Neural progenitor cell (in vitro differentiated cells): Measurements from ENCODE around the gene RRAS2. TPM values are rescaled to one million over a fixed set of nuclear protein-coding genes. Genes with fewer than 3 reads are reported as not detected.

Experiments used
- DNase-seq: peaks from one replicate; pipeline ENCODE4 v3.0.0-alpha.2; 2016; ENCODE audit warnings: low spot score
- H2AFZ ChIP-seq: fragments of 200-600 bp; sonication (generic); replicated peaks from 2 replicates; pipeline ENCODE4 v1.6.1; 2016; ENCODE audit warnings: antibody characterized with exemption
- H3F3A ChIP-seq: fragments of 200-600 bp; sonication (generic); 2 replicates; pipeline ENCODE4 v1.6.1; 2016; ENCODE audit warnings: antibody characterized with exemption, low read depth
- H3K27ac ChIP-seq: fragments of 200-600 bp; sonication (generic); 2 replicates; pipeline ENCODE4 v1.5.1; 2016; ENCODE audit warnings: mild to moderate bottlenecking
- H3K27me3 ChIP-seq: fragments of 200-600 bp; sonication (generic); 2 replicates; pipeline ENCODE4 v1.6.1; 2016; ENCODE audit warnings: mild to moderate bottlenecking, moderate library complexity
- H3K36me3 ChIP-seq: fragments of 200-600 bp; sonication (generic); 2 replicates; pipeline ENCODE4 v1.5.1; 2016
- H3K4me1 ChIP-seq: fragments of 200-600 bp; sonication (generic); 2 replicates; pipeline ENCODE4 v1.6.1; 2016; ENCODE audit warnings: mixed run types
- H3K4me2 ChIP-seq: fragments of 200-600 bp; sonication (generic); 2 replicates; pipeline ENCODE4 v1.6.1; 2016
- H3K4me3 ChIP-seq: fragments of 200-600 bp; sonication (generic); 2 replicates; pipeline ENCODE4 v1.5.1; 2016
- H3K79me2 ChIP-seq: fragments of 200-600 bp; sonication (generic); 2 replicates; pipeline ENCODE4 v1.6.1; 2016; ENCODE audit warnings: low read depth
- H3K9ac ChIP-seq: fragments of 200-600 bp; sonication (generic); 2 replicates; pipeline ENCODE4 v1.6.1; 2016
- H3K9me3 ChIP-seq: fragments of 200-600 bp; sonication (generic); 2 replicates; pipeline ENCODE4 v1.5.1; 2016; ENCODE audit warnings: low read depth
- H4K20me1 ChIP-seq: fragments of 200-600 bp; sonication (generic); 2 replicates; pipeline ENCODE4 v1.6.1; 2016; ENCODE audit warnings: low read depth
- H3K27ac Mint-ChIP-seq: 3 replicates; pipeline ENCODE4 v1.8.0; 2021; ENCODE audit warnings: mixed read lengths
- H3K27me3 Mint-ChIP-seq: 2 replicates; pipeline ENCODE4 v1.8.0; 2022; ENCODE audit warnings: low read depth, mild to moderate bottlenecking, inconsistent platforms, moderate library complexity, mixed read lengths; ENCODE audit not compliant: insufficient read depth
- H3K36me3 Mint-ChIP-seq: 3 replicates; pipeline ENCODE4 v1.8.0; 2021; ENCODE audit warnings: mixed read lengths
- H3K4me1 Mint-ChIP-seq: 3 replicates; pipeline ENCODE4 v1.8.0; 2021; ENCODE audit warnings: mixed read lengths
- H3K4me3 Mint-ChIP-seq: 3 replicates; pipeline ENCODE4 v1.8.0; 2021; ENCODE audit warnings: mild to moderate bottlenecking, moderate library complexity, mixed read lengths
- H3K9me3 Mint-ChIP-seq: 3 replicates; pipeline ENCODE4 v1.8.0; 2020; ENCODE audit warnings: mixed read lengths
- EZH2 ChIP-seq: fragments of 200-600 bp; sonication (generic); IDR thresholded peaks from 2 replicates; pipeline ENCODE4 v1.6.1; 2017; ENCODE audit warnings: antibody characterized with exemption, mild to moderate bottlenecking, moderate library complexity
- EZH2phosphoT487 ChIP-seq: fragments of 200-600 bp; sonication (generic); IDR thresholded peaks from 2 replicates; pipeline ENCODE4 v1.6.1; 2017; ENCODE audit warnings: antibody characterized with exemption
- total RNA-seq: library from RNA; depleted of rRNA; stranded (reverse); fragments of >200 nt; gene quantifications from 2 replicates; pipeline ENCODE4 v1.2.3, GENCODE V29; 2015; ENCODE audit warnings: low replicate concordance
- TF ChIP-seq, protein P1 (sequence below): fragments of 200-600 bp; sonication (generic); IDR thresholded peaks from 2 replicates; pipeline ENCODE4 v1.5.1; 2017; ENCODE audit warnings: antibody characterized with exemption, mild to moderate bottlenecking

The RRAS2 gene
- total RNA-seq, 1 donor from 2014 or later: 129 TPM

DNA sequence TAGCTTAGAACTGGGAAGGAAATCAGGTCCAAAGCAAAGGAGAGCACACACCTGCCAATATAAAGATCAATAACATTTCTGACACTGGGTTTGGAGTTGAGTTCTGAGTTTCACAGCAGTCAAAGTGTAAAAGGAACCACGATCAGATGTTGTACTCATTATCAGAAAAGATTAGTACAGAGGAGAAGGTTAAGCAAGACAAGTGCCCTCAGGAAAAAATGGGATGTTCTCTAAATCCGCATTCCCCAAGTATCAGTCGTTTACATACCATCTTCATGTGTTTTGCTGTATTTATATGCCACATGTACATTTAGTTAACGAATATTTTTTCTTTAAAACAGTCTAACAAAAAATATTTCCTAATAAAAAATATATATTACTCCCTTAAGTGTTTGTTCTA is 23.0 kb upstream of the RRAS2 start:
- peaks cover 34% of the 10 kb centered on the region for H3K27me3 Mint-ChIP-seq
- TF ChIP-seq, protein P1, sequence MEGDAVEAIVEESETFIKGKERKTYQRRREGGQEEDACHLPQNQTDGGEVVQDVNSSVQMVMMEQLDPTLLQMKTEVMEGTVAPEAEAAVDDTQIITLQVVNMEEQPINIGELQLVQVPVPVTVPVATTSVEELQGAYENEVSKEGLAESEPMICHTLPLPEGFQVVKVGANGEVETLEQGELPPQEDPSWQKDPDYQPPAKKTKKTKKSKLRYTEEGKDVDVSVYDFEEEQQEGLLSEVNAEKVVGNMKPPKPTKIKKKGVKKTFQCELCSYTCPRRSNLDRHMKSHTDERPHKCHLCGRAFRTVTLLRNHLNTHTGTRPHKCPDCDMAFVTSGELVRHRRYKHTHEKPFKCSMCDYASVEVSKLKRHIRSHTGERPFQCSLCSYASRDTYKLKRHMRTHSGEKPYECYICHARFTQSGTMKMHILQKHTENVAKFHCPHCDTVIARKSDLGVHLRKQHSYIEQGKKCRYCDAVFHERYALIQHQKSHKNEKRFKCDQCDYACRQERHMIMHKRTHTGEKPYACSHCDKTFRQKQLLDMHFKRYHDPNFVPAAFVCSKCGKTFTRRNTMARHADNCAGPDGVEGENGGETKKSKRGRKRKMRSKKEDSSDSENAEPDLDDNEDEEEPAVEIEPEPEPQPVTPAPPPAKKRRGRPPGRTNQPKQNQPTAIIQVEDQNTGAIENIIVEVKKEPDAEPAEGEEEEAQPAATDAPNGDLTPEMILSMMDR: no peak
- TF ChIP-seq EZH2phosphoT487: peak; percentile 15
- H3K4me3 ChIP-seq: no peak overlapping the region

DNA sequence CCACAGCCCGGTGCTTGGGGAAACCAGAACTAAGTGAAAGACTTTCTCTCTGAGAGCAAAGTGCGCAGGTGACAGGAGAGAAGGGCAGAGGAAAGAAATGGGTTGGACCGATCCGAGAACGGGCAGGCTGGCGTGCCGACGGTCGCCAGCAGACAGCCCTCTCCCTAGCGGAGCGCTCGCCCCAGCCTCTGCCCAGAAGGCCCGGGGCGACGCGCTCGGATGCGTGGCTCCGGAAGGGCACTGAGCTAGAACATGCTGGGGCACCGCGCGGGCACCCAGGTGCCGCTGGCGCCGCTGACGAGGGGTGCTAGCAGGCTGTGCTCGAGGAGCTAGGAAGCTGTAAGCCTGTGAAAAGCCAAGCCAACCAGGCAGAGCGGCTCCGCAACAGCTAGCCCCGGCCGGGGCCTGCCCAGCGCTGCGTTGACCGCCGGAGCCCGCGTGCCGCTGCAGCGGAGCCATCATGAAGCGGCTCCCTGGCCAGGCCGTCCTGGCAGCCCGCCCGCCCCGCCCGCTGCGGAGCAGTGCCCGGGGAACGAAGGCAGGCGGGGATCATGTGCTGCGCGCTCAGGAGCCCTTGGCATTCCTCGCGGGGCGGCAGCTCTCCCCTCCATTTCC is 22.1 kb upstream of the RRAS2 start:
- Histone ChIP-seq H3K27ac (no peak overlapping the region), H3K9me3 (no peaks in the 10 kb centered on the region), H3K36me3 (no peaks in the 10 kb centered on the region), H3K4me1 (peaks cover 7% of the 10 kb centered on the region), H3F3A (no peaks in the 10 kb centered on the region), H3K9ac (no peak overlapping the region), H4K20me1 (no peaks in the 10 kb centered on the region), H3K4me3 (peak overlapping the region; percentile 64), H3K79me2 (no peaks in the 10 kb centered on the region), H3K27me3 (peaks cover 45% of the 10 kb centered on the region), H2AFZ (peak overlapping the region; percentile 92), H3K4me2 (peak overlapping the region; percentile 96)
- Mint-ChIP-seq H3K4me3 (peak overlapping the region; percentile 82), H3K4me1 (peaks cover 13% of the 10 kb centered on the region), H3K9me3 (no peaks in the 10 kb centered on the region), H3K27ac (no peak overlapping the region), H3K36me3 (no peaks in the 10 kb centered on the region), H3K27me3 (peaks cover 31% of the 10 kb centered on the region)
- DNase-seq: peak; percentile 79
- TF ChIP-seq EZH2 (peak; percentile 68), EZH2phosphoT487 (peak; percentile 44)
- TF ChIP-seq, protein P1: no peak

More for the DNA sequence above, 23.0 kb upstream of the RRAS2 start:
- no peaks in the 10 kb centered on the region for H4K20me1 ChIP-seq
- Mint-ChIP-seq H3K4me3 (peak overlapping the region; percentile 82), H3K4me1 (peaks cover 22% of the 10 kb centered on the region), H3K27ac (no peak overlapping the region), H3K36me3 (no peaks in the 10 kb centered on the region), H3K9me3 (no peaks in the 10 kb centered on the region)
- no peak for DNase-seq
- no peak overlapping the region for H3K27ac ChIP-seq
- no peak overlapping the region for H3K9ac ChIP-seq
- no peaks in the 10 kb centered on the region for H3K36me3 ChIP-seq
- peaks cover 17% of the 10 kb centered on the region for H3K4me1 ChIP-seq
- H3K27me3 ChIP-seq: peaks cover 45% of the 10 kb centered on the region
- peaks cover 5% of the 10 kb centered on the region for H3F3A ChIP-seq
- H3K9me3 ChIP-seq: no peaks in the 10 kb centered on the region
- no peaks in the 10 kb centered on the region for H3K79me2 ChIP-seq
- H2AFZ ChIP-seq: no peak overlapping the region
- no peak overlapping the region for H3K4me2 ChIP-seq

DNA sequence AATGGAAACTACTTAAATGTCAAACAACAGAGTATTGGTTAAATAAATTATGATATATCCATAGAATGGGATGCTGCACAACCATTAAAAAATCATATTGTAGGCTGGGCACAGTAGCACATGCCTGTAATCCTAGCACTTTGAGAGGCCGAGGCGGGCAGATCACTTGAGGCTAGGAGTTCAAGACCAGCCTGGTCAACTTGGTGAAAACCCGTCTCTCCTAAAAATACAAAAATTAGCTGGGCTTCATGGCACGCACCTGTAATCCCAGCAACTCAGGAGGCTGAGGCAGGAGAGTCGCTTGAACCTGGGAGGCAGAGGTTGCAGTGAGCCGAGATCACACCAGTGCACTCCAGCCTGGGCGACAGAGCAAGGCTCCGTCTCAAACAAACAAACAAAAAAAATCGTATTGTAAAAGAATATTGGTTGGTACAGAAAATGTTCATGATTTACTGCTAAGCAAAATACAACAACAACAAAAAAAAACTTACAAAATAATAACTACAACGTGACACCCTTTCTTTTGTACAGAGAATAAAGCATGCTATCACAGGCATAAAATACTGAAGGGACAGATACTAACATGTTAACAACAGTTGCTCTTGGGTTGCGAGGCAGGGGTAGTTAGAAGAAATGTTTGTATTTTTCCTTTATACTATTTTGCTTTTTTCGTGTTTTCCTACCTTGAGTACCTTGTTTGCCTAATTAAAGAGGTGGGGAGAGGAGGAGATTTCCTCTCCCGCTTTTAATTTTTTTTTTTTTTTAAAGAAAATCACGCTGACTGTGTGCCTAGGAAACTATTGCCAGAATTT is 21.3 kb upstream of the RRAS2 start:
- Mint-ChIP-seq H3K27me3 (peaks cover 28% of the 10 kb centered on the region), H3K9me3 (no peaks in the 10 kb centered on the region), H3K36me3 (no peaks in the 10 kb centered on the region), H3K4me3 (peak overlapping the region; percentile 81), H3K4me1 (peaks cover 7% of the 10 kb centered on the region), H3K27ac (no peak overlapping the region)
- H3K79me2 ChIP-seq: no peaks in the 10 kb centered on the region
- no peaks in the 10 kb centered on the region for H3K36me3 ChIP-seq
- DNase-seq: no peak
- H3K27me3 ChIP-seq: peaks cover 45% of the 10 kb centered on the region
- no peaks in the 10 kb centered on the region for H4K20me1 ChIP-seq
- no peaks in the 10 kb centered on the region for H3F3A ChIP-seq
- H3K9ac ChIP-seq: no peak overlapping the region
- TF ChIP-seq, protein P1: no peak
- no peak for TF ChIP-seq EZH2
- no peaks in the 10 kb centered on the region for H3K9me3 ChIP-seq
- peak overlapping the region; percentile 64 for H3K4me3 ChIP-seq
- no peak overlapping the region for H3K27ac ChIP-seq
- peak overlapping the region; percentile 96 for H3K4me2 ChIP-seq
- H2AFZ ChIP-seq: peak overlapping the region; percentile 92
- H3K4me1 ChIP-seq: peaks cover 6% of the 10 kb centered on the region
